Left ventricle myocardium superior (tissue), 1 donor: ENCODE measurements around the gene PLLP. TPM values are rescaled to one million over a fixed set of nuclear protein-coding genes. Genes with fewer than 3 reads are reported as not detected.

Experiments used
- ATAC-seq: fragments of 200-7000 bp; cut with Tn5 transposase; one replicate; pipeline ENCODE4 v1.9.1; 2020; ENCODE audit warnings: mild to moderate bottlenecking, moderate library complexity
- DNase-seq: peaks from one replicate; pipeline ENCODE4 v3.0.0-alpha.2; 2020
- intact Hi-C: fragments of 100-400 bp; cut with micrococcal nuclease; formaldehyde crosslinking; loops from one replicate; pipeline ENCODE4 v1.11.0; 2022
- long read RNA-seq: library from polyadenylated mRNA; unstranded; transcript quantifications from one replicate; pipeline ENCODE4 v2.0.0, GENCODE V29; 2021
- total RNA-seq: library from RNA; stranded (reverse); fragmentation: NEBNext Ultra II Directional; extraction: Animal tissue kit (Norgen Biotek cat#: 25700); gene quantifications from one replicate; pipeline ENCODE4 v1.2.1, GENCODE V29; 2021
- donor health status: DM: no; HTN: yes; CAD: no; lungs with severe emphysema.

PLLP gene, protein sequence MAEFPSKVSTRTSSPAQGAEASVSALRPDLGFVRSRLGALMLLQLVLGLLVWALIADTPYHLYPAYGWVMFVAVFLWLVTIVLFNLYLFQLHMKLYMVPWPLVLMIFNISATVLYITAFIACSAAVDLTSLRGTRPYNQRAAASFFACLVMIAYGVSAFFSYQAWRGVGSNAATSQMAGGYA
- 3.1 TPM for total RNA-seq
- long read RNA-seq, transcript PLLP-201 (4 exons, 1,512 nt) = major isoform, 6 of 11 reads
- long read RNA-seq, partial matches to known transcripts = 2 of 11 reads
- long read RNA-seq, other reads (novel, unspliced or antisense) = 3 of 11 reads

DNA sequence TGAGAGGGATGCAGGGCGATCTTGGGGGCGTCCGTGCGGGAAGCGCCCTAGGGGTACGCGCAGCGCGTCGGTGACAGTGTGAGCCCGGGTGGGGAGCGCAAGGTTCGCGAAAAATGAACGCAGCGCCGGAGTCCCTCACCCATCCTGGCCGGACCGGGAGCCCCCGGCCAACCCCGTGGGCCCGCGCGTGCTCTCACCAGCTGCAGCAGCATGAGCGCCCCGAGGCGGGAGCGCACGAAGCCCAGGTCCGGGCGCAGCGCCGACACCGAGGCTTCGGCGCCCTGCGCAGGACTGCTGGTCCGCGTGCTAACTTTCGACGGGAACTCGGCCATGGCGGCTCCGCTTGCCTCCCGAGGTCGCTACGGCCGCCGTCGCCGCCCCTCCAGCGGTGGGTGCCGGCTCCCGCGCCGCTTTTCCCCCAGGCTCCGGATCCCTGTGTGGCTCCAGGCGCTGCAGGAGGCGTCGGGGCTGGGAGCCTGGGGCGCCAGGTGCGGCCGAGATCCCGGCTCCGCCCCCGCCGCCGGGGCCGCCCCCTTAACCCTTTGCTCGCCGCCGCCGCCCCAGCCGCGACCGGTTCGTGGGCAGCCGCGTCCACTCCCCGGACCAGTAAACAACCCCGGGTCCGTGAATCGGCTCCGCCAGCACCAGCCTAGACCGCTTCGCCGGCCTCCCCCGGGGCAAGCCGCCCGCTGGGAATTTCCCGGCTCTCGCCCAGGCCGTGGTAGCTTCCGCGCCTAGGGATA lies at the start of gene PLLP:
Gene PLLP, minus strand, starts transcription at position 464 of the 743 bp plus-strand sequence. Its CDS starts 132 bp downstream, at position 332.
- intact Hi-C loops = no loop called here
- ATAC-seq = peak; percentile 84
- peak; percentile 56 for DNase-seq

DNA sequence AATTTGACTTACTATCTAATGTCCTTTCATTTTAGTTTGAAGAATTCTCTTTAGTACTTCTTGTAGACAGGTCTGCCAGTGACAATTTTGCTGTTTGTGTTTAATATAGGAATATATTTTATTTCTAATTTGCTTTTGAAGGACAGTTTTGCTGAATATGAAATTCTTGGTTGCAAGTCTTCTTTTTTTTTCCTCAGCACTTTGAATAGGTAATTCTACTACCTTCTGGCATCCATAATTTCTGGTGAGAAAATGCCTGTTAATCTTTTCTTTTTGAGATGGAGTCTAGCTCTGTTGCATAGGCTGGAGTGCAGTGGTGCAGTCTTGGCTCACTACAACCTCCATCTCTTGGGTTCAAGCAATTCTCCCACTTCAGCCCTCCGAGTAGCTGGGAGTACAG lies 48.9 kb upstream of the PLLP start:
- intact Hi-C loops = no loop called here

DNA sequence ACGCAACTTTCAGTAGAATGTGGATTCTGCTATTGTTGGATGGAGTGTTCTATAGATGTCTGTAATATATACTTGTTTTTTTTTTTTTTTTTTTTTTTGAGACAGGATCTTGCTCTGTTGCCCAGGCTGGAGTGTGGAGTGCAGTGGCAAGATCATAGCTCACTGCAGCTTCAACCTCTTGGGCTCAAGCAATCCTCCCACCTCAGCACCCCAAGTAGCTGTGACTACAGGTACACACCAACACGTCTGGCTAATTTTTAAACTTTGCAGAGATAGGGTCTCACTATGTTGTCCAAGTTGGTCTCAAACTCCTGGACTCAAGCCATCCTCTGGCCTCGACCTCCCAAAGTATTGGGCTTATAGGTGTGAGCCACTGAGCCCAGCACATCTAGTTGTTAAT lies 46.9 kb upstream of the PLLP start:
- DNase-seq (no peak), ATAC-seq (no peak)
- intact Hi-C loops = no loop called here

More for the DNA sequence above, 48.9 kb upstream of the PLLP start:
- no peak for ATAC-seq
- DNase-seq = no peak

DNA sequence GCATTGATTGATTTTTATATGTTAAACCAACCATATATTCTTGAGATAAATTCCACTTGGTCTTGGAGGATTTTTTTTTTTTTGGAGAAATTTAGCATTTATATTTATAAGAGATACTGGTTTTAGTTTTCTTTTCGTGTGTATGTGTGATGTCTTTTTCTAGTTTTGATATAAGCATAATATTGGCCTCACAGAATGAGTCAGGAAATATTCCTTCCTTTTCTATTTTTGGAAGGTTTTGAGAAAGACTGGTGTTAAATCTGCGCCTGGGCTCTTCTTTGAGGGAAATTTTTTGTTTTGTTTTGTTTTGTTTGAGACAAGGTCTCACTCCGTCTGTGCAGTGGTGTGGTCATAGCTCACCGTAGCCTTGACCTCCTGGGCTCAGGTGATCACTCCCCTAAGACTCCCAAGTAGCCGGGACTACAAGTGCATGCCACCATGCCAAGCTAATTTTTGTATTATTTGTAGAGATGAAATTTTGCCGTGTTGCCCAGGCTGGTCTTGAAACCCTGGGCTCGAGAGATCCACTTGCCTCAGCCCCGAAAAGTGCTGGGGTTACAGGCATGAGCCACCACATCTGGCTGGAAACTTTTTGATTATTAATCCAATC lies 45.4 kb upstream of the PLLP start:
- intact Hi-C loops = no loop called here
- DNase-seq (no peak), ATAC-seq (no peak)

DNA sequence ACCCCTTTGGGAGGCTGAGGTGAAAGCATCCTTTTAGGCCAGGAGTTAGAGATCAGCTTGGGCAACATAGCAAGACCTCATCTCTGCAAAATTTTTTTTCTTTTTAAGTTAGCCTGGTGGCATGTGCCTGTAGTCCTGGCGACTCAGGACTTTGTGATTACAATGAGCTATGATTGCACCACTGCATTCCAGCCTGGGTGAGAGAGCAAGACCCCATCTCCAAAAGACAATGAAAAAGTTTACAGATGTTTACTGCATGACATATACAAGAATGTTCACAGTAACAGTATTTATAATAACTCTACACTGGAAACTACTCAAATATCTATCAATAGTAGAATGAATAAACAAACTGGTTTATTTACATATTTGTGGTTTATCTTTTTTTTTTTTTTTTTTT lies 41.0 kb upstream of the PLLP start:
- intact Hi-C loops = no loop called here
- ATAC-seq = no peak
- no peak for DNase-seq

DNA sequence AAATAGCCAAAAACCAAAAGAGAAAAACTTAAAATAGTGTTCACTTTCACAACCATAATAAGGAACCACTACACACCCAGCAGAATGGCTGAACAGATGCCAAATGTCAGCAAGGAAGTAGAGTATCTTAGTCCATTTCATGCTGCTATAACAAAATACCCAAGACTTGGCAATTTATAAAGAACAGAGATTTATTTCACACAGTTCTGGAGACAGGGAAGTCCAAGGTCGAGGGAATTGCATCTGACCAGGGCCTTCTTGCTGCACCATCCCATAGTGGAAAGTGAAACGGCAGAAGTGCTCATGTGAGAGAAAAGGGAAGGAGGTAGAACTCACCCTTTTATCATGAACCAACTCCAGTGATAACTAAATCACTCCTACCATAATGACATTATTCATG lies 40.3 kb upstream of the PLLP start:
- ATAC-seq = no peak
- intact Hi-C loops = no loop called here

DNA sequence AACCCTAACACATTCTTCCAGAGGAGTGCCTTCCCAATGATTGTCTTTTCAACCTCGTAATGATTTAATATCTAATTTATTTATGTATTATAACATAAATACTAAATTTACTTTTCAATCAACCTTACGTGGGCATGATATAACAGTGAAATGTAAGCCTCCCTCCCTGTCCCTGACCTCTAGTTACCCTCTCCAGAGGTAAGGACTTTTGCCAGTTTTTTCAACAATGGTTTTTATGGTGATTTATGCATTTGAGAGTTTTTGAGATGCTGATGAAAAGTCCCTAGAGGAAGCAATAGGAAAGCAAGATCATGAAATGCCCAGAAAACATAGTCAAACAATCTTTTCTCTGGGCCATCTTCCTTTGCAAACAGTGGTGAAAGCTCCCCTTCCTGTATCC lies 35.2 kb upstream of the PLLP start:
- DNase-seq = no peak
- intact Hi-C loops = no loop called here
- no peak for ATAC-seq

More for the DNA sequence above, 40.3 kb upstream of the PLLP start:
- no peak for DNase-seq

DNA sequence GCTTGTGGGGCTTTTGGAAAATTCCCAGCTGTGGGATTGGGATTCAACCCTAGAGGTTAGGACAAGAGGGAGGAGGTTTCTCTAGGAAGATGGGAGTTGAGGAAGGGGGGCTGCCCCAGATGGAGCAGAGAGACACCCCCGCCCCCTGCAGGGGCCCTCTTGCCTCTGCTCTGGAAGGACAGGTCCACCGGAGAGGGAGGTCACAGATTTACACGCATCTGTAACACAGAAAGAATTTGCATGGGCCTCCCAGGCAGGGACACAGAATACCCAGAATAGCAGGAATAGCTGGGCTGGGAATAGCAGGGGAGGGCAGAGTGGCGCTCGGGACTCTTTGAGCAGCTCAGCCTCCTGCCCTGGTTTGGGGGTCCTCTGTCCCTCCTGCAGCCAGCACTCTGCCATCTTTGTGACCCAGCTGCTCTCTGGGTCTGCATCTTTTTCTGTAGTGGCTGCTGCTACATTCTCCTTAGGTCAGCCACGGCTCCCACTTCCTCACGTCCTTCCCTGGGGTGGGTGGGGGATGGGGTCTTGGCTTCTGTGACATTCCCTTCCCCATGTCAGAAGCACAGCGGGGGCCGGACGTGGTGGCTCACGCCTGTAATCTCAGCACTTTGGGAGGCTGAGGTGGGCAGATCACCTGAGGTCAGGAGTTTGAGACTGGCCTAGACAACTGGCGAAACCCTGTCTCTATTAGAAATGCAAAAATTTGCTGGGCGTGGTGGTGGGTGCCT lies 33.9 kb upstream of the PLLP start:
- DNase-seq (no peak), ATAC-seq (peak; percentile 76)
- intact Hi-C loops = no loop called here

DNA sequence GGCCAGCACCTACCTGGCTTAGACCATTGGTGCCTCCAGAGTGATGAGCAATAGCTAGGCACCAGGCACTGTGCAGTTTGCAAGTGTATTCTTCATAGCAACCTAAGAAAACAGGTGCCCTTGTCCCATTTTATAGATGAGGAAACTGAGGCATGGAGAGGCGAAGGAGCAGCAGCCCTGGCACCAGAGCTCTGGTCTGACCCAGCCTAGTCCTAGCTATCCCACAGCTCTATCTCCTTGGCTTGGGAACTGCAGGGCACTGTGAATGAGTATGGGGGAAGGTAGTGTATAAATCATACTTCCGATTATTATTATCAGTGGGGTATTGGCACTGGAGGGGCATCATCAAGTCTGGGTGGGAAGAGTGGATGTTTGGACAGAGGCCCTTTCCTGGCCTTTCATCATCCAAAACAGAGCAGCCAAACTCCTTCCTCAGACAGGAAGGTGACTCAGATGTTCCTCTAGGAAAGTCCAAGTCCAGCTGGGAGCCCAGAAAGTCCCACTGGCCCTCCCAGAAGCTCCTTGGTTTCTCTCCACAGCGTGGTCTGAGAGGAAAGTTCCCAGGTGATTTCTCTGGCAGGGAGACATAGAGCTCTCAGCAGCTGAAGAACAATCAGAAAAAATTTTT lies 32.0 kb upstream of the PLLP start:
- intact Hi-C loops = no loop called here
- ATAC-seq = peak; percentile 81

DNA sequence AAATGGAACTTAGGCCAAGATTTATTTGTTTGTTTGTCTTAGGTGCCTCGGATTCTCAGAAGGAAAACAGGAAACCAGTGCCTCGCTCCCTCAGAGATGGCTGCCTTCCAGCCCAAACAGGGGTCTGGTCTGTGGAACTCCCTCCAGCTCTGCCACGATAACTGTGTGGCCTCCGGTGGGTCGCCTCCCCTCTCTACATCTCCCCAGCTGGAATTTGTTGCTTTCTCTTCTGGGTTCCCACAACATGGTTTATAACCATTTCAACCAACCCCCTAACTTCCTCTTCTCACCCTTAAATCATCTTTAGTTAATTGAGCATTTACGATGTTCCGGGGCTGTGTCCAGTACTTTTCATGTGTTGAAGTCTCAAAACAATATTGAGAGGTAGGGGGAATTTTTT lies 30.9 kb upstream of the PLLP start:
- DNase-seq = no peak

More for the DNA sequence above, 32.0 kb upstream of the PLLP start:
- DNase-seq = no peak

DNA sequence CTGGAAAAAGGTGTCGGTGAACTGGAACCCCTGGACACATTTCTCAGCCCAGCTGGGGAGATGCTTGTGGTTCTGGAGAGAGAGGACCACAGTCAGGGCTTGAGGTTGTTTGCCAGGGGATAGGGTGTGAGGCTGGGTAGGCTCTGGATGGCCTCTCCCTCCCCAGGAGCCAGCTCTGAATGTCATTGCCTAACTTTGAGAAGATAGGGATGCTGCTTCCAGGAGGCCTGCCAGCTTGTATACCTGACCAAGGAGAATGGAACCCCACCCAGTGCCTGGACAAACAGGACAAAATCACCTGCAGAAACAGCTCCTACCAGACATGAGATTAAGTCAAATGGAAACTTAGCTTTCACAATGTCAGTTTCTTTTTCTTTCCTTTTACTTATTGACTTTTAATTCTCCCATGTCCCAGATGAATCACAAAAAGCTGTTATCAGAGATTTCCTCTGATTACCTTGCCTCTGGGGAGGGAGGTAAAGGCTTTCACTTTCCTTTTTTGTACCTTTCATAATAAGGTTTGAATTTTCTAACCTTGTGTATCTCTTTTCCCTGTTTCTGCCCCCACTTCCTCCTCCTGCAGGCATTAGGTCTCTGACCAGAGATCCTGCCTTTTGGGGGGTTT lies 29.8 kb upstream of the PLLP start:
- ATAC-seq = no peak
- intact Hi-C loops = no loop called here
- no peak for DNase-seq

More for the DNA sequence above, 30.9 kb upstream of the PLLP start:
- no peak for ATAC-seq
- intact Hi-C loops = no loop called here

DNA sequence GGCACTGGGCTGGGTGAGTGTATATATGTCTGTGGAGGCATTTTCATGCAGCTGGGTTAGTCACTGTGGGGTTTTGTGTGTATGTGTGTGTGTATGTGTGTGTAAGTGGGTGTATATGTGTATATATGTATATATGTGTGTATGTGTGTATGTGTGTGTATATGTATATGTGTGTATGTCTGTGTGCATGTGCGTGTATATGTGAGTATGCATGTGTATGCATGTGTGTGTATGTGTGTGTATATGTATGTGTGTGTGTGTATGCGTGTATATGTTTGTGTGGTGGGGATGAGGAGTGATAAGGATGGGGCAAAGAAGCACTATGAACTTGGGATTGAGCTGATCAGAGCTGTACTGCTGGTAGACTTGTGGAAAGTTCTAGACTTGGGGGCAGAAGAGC lies 29.0 kb upstream of the PLLP start:
- DNase-seq (no peak), ATAC-seq (no peak)
- intact Hi-C loops = no loop called here

DNA sequence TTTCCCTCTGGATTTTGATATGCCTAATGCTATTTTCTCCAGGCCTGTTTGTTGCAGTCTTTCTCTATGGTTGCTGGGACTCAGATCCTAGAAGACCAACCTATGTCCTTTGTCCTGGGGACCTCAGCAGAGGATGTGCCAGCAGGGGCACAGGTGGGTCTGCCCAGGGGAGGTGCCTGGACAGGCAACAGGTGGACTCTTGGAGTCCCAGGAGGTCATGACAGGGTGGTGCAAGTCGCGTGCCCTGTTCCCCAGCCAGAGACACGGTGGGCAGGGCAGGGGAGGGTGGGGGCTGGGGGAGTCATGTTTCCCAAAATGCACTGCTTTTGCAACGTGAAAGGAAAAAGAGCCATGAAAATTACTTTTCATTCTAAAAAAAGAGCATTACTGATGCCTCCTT lies 26.3 kb upstream of the PLLP start:
- intact Hi-C loops = no loop called here
- ATAC-seq (no peak), DNase-seq (no peak)

DNA sequence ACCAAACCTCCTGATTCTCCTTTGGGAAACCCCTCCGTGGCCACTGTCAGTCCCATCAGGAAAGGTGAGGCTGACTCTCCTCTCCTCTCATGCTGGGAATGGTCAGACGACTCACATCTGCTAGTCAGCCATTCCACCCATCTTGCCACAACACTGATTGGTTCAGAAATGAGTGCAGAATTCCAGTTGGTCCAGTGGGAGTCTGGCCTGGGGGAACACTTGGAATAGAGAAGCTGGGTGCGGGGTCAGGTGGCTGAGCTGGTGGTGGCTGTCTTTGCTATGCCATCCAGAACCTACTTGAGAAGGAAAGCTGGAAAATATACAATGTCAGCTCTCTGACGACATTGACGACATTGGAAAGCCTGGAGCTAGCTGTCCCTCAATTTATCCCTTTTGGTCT lies 23.6 kb upstream of the PLLP start:
- DNase-seq = no peak
- ATAC-seq = no peak
- intact Hi-C loops = no loop called here

DNA sequence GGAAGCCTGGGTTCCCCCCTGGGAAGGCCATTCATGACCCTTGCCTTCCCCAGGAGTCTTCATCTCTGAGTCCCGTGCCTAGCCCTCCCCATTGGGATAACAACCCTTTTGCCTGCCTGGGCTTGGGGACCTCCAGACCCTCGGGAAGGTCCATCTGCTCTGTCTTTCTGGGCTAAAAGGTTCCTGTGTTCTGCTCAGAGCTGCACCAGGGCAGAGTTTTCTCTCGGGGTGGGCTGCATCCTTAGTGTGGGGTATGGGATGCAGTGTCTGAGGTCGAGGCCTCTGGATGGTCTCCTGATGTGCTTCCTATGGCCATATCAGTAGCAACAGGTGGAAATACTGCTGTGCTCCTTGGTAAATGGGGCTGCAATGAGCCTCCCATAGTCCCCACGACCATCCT lies 22.9 kb upstream of the PLLP start:
- ATAC-seq (no peak), DNase-seq (no peak)
- intact Hi-C loops = no loop called here

DNA sequence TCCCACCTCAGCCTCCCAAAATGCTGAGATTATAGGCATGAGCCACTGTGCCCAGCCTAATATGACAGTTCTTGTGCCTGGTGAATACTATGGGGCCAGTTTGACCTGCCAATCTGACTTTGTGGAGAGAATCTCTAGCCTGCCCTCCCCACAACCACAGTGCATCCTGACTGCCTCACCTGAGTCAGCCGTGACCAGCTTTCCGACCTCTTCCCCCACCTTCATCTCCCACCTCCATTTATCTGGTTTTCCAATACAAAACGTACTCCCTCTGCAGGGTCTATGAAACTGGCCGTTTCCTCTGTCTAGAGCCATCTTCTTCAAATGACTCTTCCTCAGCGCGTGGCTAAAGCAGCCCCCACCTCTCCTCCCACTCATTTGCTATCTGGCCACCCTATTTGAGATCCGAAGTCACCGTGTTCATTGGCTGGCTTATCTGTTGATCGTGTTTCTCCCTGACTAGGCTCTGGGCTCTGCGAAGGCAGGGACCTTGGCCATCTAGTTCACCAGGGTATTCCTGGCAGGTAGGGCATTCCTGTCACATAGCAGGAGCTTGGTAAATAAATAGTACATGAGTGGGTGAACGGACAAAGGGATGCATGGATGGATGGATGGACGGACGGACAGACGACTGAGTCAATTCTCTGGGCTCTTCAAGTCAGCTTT lies 22.3 kb upstream of the PLLP start:
- intact Hi-C loops = no loop called here
- no peak for DNase-seq
- no peak for ATAC-seq

DNA sequence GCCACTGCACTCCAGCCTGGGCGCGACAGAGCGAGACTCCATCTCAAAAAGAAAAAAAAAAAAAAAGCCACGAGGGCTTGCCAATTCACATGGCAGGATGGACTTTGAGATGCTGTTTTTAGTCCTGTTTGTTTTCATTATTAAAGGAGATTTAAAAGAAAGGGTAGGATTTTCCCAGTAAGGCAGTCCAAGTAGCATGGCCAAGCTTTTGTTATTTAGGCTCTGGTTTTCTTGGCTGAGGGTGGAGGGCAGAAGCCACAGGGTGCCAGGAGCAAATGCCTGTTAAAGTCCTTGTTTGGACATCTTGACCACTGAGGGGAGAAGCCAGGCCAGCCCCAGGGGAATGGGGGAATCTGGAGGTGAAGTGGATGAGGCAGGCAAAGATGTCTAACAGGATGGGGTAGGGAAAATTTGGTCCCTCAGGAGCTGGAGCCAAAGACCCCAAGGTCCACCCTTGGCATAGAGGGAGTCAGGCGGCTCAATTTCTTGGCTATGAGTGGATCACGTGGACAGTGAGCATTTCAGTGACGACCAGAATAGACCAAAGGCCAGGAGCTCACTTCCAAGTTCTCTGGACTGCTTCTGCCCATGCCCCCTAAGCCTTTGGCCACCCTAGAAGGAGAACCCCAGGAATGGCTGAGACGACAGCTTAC lies 20.8 kb upstream of the PLLP start:
- DNase-seq (no peak), ATAC-seq (no peak)
- intact Hi-C loops = no loop called here
